Stimulated activated CD8-positive, alpha-beta memory T cell treated with anti-CD3 and anti-CD28 coated beads, Interleukin-12 subunit alpha, Interleukin-12 subunit beta, amount 100 ng/mL, for 24 hours (primary cell): Measurements from ENCODE around the gene BDH2.

Experiments
- DNase-seq: peaks from one replicate; pipeline ENCODE4 v3.0.0-alpha.2; 2020; ENCODE audit errors: extremely low read depth

Gene BDH2

DNA sequence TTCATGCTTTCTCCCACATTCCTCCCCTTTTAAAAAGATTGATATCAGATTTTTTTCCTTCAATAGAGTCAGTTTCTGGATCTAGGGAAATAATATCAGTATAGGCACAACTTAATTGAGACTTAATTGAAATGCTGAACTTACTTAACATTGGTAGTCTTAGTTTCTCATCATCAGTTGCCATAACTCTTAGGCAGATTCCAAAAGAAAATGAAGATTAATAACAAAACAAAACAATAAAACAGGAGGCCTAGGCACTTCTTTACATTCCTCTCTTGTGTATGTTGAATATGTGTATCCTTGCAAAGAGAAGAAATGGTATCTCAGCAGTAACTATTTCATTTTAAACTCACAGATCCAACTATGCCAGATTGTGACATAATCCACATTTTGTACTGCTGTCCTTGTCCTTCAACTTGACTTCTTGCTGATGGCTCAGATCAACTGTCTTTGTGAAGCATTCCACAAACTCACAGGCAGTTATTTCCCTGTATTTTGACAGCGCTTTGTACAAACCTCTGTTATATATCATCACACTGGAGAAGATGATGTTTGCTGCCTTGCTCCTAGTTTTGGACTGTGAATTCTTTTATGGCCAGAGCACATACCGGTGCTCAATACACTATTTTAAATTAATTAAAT is 14.0 kb downstream of the BDH2 start:
- DNase-seq = no peak

DNA sequence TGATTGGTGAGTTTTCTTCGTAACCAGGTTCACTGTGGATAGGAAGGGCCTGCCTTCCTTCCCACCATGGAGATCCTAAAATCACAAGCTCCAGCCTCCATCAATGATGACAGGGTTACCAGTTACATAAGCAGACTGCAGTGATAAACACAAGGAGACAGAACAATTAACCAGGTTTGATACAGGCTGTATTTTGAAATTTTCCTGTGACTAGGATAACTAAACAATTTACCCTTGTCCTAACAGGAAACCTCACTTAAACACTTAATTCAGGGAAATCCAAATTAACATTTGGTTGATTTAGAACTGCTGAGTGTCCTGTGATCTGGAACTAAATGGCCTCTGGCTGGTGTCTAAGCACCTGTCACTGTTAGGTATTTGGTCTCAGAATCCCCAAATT is 20.0 kb downstream of the BDH2 start:
- no peak for DNase-seq

GRCh38 chr4:103076747-103077347 is 22.8 kb downstream of the BDH2 start, which contains the start of gene SLC9B2:
Gene SLC9B2 (minus strand): TSS chr4:103076761. CDS start chr4:103067550, 9,211 bp downstream.
- DNase-seq = no peak

DNA sequence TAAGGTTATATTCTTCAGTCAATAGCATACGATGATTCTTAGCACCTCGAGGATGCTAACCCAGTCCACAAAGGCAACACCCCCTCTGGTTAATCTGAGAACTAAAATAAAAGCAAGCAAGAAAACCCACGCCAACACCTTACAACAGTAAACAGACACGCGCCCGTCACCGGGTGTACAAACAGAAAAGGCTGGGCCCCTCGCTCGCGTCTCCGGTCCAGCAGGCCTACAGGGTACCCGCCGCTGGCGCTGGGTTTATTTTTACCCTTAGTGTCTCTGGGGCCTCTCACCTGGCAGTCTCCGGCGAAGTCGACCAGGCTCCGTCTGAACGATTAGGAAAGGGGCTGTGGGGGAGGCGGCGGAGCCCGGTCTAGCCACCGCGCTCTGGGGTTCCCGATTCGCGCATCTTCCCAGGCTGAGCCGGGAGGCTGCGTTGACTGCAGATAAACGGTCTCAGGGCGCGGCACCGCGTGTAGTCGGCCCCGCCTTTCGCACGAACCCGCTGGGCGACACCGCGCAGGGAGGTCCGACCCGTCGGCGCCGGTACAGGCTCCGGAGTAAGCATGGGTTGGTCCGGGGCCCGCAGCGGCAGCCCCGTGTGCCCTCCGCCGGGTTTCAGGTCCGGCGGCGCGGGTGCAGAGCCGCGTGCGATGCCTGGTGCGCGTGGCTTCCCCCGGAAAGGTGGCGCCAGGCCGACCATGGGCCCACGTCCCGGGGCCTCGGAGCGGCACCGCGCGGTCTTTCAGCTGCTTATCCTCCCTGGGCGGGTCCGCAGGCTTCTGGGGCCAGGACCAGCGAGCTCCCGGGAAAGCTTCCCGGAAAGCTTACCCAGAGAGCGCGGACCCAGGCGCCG is 23.5 kb downstream of the BDH2 start:
- peak; percentile 24 for DNase-seq

GRCh38 chr4:103075435-103075893 is 24.2 kb downstream of the BDH2 start:
- DNase-seq = no peak

GRCh38 chr4:103074744-103075434 is 24.7 kb downstream of the BDH2 start:
- DNase-seq = no peak

DNA sequence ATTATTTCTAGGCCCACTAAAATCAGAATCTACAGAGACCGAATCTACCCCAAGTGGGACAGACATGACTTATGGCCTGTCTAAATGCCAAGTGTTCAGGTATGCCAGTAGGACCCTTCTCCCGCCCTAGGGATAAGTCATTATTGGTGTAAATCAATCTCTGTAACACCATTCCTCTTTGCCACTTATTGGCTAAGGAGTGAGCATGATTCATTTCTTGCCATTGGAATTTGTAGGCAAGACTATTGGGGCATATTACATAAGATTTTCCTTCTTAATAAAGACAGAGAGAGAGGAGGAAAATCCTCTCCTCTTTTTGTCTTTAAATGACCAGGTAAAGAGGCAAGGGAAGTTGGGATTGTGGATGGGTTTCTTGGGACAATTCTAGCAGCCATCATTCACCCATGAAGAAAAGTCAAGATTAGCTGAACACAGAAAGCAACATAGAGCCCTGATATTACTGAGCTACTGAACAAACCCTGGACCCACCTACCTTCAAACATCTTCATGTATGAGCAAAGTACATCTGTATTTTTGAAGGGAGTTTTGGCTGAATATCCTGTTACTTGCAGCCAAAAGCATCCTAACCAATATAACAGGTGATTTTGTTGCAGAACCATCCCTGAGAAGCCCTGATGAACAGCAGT is 25.7 kb downstream of the BDH2 start:
- DNase-seq = no peak

DNA sequence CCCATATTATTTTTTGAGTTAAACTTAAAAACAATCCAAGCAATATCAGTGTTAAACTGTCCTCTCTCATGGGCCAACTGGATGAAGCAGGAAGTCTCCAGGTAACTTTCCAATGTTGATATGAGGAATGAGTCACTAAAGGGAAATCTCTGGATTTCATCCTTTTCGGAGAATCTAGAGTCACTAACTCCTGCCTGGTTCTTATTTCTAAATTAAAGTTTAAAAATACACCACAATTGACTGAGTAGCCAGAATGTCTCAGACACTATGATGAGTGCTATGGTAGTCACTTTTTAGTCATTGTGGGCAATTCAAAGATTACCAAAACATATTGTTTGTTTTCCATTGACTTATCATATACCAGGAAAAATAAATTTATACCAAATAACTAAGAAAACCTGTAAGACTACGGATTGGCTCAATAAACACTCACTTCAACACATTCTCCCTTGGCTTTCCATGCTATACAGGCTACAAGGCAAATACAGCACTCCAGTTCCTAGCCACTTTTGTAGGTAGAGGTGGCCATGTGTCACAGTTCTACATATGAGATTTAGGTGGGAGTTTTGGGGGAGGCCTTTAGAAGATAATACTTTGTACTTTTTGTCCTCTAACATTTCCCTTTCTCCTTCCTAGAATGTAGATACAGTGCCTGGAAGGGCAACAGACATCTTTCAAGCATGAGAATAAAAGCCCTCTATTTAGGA is 31.6 kb downstream of the BDH2 start:
- no peak for DNase-seq

DNA sequence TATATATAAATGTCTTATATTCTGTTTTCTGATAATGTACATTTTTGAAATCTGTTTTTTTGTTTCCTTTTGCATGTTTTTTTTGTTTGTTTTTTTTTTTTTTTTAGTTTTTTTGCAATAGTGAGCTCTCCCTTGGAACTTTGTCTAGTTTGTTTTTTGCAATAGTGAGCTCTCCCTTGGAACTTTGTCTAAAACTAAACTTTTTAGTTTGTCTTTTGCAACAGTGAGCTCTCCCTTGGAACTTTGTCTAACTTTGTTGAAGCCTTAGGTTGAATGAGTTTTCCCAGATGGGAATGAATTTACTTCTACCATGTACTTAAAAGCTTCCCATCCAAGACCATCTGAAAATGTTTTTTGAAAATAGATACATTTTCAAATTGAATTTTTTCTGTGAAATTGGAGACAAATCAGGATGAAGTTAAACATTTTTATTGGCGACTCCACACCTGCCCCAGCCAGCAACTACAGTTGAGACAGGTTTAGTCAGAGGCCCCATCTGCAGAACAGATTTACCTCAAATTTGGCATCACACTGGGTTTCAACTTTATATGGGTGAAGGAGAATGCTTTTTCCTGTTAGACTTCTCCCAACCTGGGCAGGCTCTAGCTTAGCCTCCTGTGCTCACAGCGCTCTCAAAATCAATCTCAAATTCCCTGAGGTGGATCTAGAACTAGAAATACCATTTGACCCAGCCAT is 39.0 kb downstream of the BDH2 start:
- no peak for DNase-seq

- no peak for DNase-seq
Observed at GRCh38 chr4:103054030-103054429, 45.6 kb downstream of the BDH2 start.

DNA sequence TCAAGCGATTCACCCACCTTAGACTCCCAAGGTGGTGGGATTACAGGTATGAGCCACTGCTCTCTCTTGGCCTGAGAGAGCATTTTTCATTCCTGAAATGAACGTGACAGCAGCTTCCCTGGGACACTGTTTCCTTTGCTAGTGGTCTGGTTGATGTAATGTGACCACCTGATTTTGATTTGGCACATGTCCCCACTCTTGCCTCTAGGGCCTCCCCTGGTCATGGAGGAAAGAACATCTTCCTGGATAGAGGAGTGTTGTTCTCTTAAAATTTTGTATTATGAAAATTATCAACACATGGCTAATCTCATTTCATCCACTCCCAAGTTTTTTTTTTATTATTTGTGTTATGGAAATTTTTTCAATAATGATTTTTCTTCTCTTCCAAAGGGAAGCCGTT is 46.9 kb downstream of the BDH2 start:
- no peak for DNase-seq

- no peak for DNase-seq
Observed at GRCh38 chr4:103052145-103052544, 47.5 kb downstream of the BDH2 start.

- DNase-seq = no peak
Observed at GRCh38 chr4:103050736-103051436, 48.7 kb downstream of the BDH2 start.

DNA sequence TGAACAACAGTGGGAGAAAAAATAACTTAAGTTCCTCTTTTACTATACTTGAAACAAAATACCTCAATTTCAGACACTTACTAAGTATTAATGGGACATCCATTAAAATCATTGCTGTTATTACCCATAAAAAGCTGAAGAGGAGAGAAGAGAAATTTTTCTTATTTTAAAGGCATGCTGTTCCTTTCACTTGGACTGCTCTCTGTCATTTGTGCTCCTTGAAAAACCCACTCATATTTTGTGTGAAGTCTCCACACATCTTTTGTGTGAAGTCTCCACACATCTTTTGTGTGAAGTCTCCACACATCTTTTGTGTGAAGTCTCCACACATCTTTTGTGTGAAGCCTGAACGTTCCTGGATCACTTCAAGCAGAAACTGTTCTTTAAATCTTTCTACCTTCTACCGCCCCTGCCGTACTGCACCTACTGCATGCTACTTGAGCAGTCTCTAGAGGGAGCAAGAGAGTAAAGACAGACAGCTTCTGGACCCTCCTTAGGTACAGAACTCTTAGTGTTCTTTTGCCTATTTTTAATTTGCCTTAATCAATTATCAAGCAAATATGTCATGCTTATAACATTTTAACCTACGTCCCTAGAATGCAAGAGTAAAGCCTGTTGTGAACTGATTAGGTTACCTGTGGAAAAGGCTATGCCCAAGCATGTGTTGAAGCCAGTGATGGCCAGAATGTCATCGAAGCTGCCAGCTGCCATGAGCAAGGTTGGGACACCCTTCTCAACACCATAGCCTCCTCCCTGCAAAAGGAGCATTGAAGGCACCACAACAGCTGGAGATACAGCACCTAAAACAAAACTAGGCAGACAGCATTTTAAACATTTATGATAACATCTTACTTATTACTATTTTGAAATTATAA is 53.0 kb downstream of the BDH2 start:
- no peak for DNase-seq

DNA sequence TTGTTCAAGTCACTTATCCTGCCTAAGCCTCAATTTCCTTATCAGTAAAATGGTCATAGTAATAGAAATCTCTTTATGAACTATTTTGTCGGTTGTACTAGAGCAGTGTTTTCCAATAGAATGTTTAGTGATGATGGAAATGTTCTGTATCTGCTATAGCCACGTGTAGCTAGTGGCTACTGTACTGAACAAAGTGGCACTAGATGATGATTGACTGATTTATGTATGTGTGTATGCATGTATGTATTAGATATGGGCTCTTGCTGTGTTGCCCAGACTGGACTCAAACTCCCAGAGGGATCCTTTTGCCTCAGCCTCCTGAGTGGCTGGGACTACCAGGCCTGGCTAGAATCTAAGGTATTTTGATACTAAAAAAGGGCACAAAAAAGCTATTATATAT is 55.5 kb downstream of the BDH2 start:
- DNase-seq = no peak

GRCh38 chr4:103036169-103036568 is 63.5 kb downstream of the BDH2 start:
- DNase-seq = no peak

DNA sequence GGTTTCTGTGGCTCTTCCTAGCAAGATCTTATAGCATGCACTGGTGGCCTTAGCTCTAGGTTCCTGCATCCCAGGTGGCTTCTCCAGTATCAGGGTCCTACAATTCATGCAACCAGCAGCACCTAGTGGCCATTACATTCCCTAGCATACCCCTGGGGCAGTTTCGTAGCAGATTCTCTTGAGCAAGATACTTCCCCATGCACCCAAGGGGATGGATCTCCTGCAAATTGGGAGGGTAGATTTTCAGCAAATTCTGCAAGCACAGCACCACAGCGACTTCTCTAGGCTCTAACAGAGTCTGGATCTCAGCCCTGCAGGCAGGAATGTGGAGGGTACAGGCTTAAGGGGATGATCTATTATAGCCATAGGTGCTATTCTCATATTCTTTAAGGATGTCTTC is 67.1 kb downstream of the BDH2 start:
- DNase-seq = no peak

DNA sequence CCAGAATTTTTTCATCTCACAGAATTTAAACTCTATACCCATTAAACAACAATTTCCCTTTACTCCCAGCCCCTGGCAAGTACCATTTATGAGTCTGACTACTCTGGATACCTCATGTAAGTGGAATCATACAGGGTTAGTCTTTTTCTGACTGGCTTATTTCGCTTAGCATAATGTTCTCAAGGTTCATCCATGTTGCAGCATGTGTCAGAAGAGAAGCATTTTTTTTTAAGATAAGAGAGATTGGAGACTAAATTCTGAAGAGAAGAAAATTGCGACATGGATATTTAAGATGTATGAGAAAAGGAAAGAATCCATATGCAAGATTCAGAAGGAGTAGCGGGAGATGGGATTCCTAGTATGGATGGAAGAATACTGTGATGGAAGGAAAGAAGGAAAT is 68.8 kb downstream of the BDH2 start:
- no peak for DNase-seq

- no peak for DNase-seq
Observed at GRCh38 chr4:103029300-103029699, 70.3 kb downstream of the BDH2 start.
